GM21576 (cell line): ENCODE measurements around the gene LAMA1.

Experiments used
- ATAC-seq: cut with Tn5 transposase; IDR thresholded peaks from one replicate; pipeline ENCODE4 v1.9.1; 2021; ENCODE audit warnings: mild to moderate bottlenecking, moderate library complexity; ENCODE audit not compliant: unreplicated experiment

The LAMA1 gene

GRCh38 chr18:7000484-7001096, 117.0 kb downstream of the LAMA1 start:
- no peak for ATAC-seq

GRCh38 chr18:6997808-6998207, 119.8 kb downstream of the LAMA1 start:
- ATAC-seq: no peak

- no peak for ATAC-seq
Measured at GRCh38 chr18:6994771-6995430, 122.7 kb downstream of the LAMA1 start.

GRCh38 chr18:6994056-6994770, 123.4 kb downstream of the LAMA1 start:
- no peak for ATAC-seq

- ATAC-seq: no peak
Measured at GRCh38 chr18:6992761-6993160, 124.8 kb downstream of the LAMA1 start.

GRCh38 chr18:6983366-6983765, 134.2 kb downstream of the LAMA1 start:
- ATAC-seq: no peak

- ATAC-seq: no peak
Measured at GRCh38 chr18:6982398-6982797, 135.2 kb downstream of the LAMA1 start.

GRCh38 chr18:6980363-6980762, 137.2 kb downstream of the LAMA1 start:
- ATAC-seq: no peak

GRCh38 chr18:6979954-6980353, 137.6 kb downstream of the LAMA1 start:
- ATAC-seq: no peak

GRCh38 chr18:6976935-6977334, 140.7 kb downstream of the LAMA1 start:
- no peak for ATAC-seq

GRCh38 chr18:6975084-6975483, 142.5 kb downstream of the LAMA1 start:
- ATAC-seq: no peak

GRCh38 chr18:6971823-6972478, 145.6 kb downstream of the LAMA1 start:
- no peak for ATAC-seq

- no peak for ATAC-seq
Measured at GRCh38 chr18:6963452-6964097, 154.0 kb downstream of the LAMA1 start.

GRCh38 chr18:6962571-6963451, 154.8 kb downstream of the LAMA1 start:
- no peak for ATAC-seq

GRCh38 chr18:6961331-6961730, 156.3 kb downstream of the LAMA1 start:
- no peak for ATAC-seq

- no peak for ATAC-seq
Measured at GRCh38 chr18:6960656-6961055, 156.9 kb downstream of the LAMA1 start.

GRCh38 chr18:6960124-6960523, 157.5 kb downstream of the LAMA1 start:
- ATAC-seq: no peak

- ATAC-seq: no peak
Measured at GRCh38 chr18:6959110-6959509, 158.5 kb downstream of the LAMA1 start.

- ATAC-seq: no peak
Measured at GRCh38 chr18:6956999-6957398, 160.6 kb downstream of the LAMA1 start.

- no peak for ATAC-seq
Measured at GRCh38 chr18:6956495-6956894, 161.1 kb downstream of the LAMA1 start.
